T-cell (primary cell): ENCODE measurements around the gene INCENP. TPM values are rescaled to one million over a fixed set of nuclear protein-coding genes. Genes with fewer than 3 reads are reported as not detected.
"Not testable (repeated sequence)": the region's sequence is repeated elsewhere in the genome, so short reads cannot be mapped to it uniquely, and the experiment has no call there.

Experiments used
- ATAC-seq, 4 experiments: fragments of 200-7000 bp in 3 of 4; fragments of 150-1000 bp in 1 of 4; cut with Tn5 transposase; replicated peaks in 1 of 4; 1 replicate in 3 of 4; 2 replicates in 1 of 4; pipeline ENCODE4 v1.10.0; 2021; ENCODE audit warnings: moderate library complexity in 3 of 4, mild to moderate bottlenecking in 2 of 4, moderate number of reproducible peaks in 1 of 4
- CTCF ChIA-PET, 2 donors: fragments of 300-600 bp; sonication (Branson Sonifier 250); formaldehyde crosslinking; loops; one replicate each; lab custom pipeline; 2022; ENCODE audit warnings: antibody characterized with exemption in 2 of 2; lab: Charles Lee
- POLR2A ChIA-PET, 2 donors: fragments of 300-600 bp; sonication (Branson Sonifier 250); formaldehyde crosslinking; loops; one replicate each; lab custom pipeline; 2022; ENCODE audit warnings: antibody characterized with exemption in 2 of 2; lab: Charles Lee
- DNase-seq, 35 experiments: peaks; one replicate each; pipeline versions ENCODE4 v3.0.0 to v3.0.0-alpha.2; 2013 to 2023
- H3K27ac ChIP-seq: one replicate; pipeline ENCODE4 v1.5.1; 2013; ENCODE audit warnings: low read length
- H3K27me3 ChIP-seq, 2 experiments: replicated peaks in 1 of 2; 1 replicate in 1 of 2; 2 replicates in 1 of 2; pipeline versions ENCODE4 v1.6.1 to v1.7.0; 2013; ENCODE audit warnings: low read length in 1 of 2, mixed read lengths in 1 of 2; ENCODE audit not compliant: control insufficient read depth in 2 of 2, insufficient read depth in 2 of 2; ENCODE audit errors: extremely low read depth in 1 of 2
- H3K36me3 ChIP-seq, 2 donors: 1 replicate in 1 of 2; 2 replicates in 1 of 2; pipeline versions ENCODE4 v1.6.1 to v1.7.0; 2013; ENCODE audit warnings: low read length in 1 of 2; ENCODE audit not compliant: control insufficient read depth in 2 of 2, insufficient read depth in 1 of 2; ENCODE audit errors: extremely low read depth in 1 of 2
- H3K4me1 ChIP-seq, 2 experiments: 1 replicate in 1 of 2; 2 replicates in 1 of 2; pipeline versions ENCODE4 v1.6.1 to v1.7.0; 2013; ENCODE audit warnings: low read length in 2 of 2, mixed read lengths in 1 of 2; ENCODE audit not compliant: insufficient read depth in 2 of 2, control insufficient read depth in 1 of 2; ENCODE audit errors: extremely low read depth in 1 of 2
- H3K4me3 ChIP-seq, 2 donors: 1 replicate in 1 of 2; 2 replicates in 1 of 2; pipeline versions ENCODE4 v1.5.1 to v1.7.0; 2013; ENCODE audit warnings: mild to moderate bottlenecking in 2 of 2, low read length in 1 of 2, moderate library complexity in 1 of 2; ENCODE audit not compliant: control insufficient read depth in 1 of 2; ENCODE audit errors: extremely low read depth in 1 of 2
- H3K9me3 ChIP-seq: 2 replicates; pipeline ENCODE4 v1.7.0; 2013
- H3K27ac Mint-ChIP-seq, 2 donors: one replicate each; pipeline ENCODE4 v1.8.0; 2020 to 2021; ENCODE audit warnings: mild to moderate bottlenecking in 2 of 2, mixed read lengths in 2 of 2
- H3K27me3 Mint-ChIP-seq, 2 donors: one replicate each; pipeline ENCODE4 v1.8.0; 2021 to 2022; ENCODE audit warnings: mixed read lengths in 2 of 2
- H3K36me3 Mint-ChIP-seq: one replicate; pipeline ENCODE4 v1.8.0; 2021; ENCODE audit warnings: mixed read lengths
- H3K4me1 Mint-ChIP-seq, 3 donors: one replicate each; pipeline ENCODE4 v1.8.0; 2020 to 2022; ENCODE audit warnings: mixed read lengths in 3 of 3, mild to moderate bottlenecking in 1 of 3
- H3K4me3 Mint-ChIP-seq, 3 donors: one replicate each; pipeline ENCODE4 v1.8.0; 2020 to 2022; ENCODE audit warnings: mild to moderate bottlenecking in 3 of 3, mixed read lengths in 3 of 3, moderate library complexity in 3 of 3
- H3K9me3 Mint-ChIP-seq, 3 donors: one replicate each; pipeline ENCODE4 v1.8.0; 2020 to 2022; ENCODE audit warnings: mixed read lengths in 3 of 3
- WGBS: methylation state at CpG from one replicate; pipeline ENCODE4 v1.1.5; 2013; ENCODE audit warnings: missing lambda C conversion rate; ENCODE audit not compliant: insufficient coverage; 5-methylcytosine and 5-hydroxymethylcytosine counted together
- total RNA-seq, 35 experiments: library from RNA in 6 of 35; stranded (reverse) in 6 of 35; fragments of 120-200 nt in 1 of 35; gene quantifications; one replicate each; pipeline versions ENCODE4 v1.2.1 to v1.2.4 and lab custom pipeline; 2013 to 2026

The INCENP gene
- total RNA-seq, 5 donors from 2014 or later (not counting 1 experiment from before 2014, with no cell fraction given), result 20.7 to 31.4 (median 24.9) TPM

DNA sequence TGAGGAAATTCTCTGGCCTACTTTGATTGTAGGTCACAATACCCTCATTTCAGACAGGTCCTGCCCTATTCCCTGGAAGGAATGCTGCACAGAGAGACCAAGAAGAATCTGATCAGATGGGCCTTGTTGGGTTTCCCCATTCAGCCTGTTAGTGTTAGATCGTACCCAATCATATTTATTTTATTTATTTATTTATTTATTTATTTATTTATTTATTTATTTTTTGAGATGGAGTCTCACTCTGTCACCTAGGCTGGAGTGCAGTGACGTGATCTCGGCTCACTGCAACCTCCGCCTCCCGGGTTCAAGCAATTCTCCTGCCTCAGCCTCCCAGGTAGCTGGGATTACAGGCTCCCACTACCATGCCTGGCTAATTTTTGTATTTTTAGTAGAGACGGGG lies 39.0 kb upstream of the INCENP start:
- CTCF ChIA-PET, result interaction anchor here (1.3 to 2.0 kb wide), 3 partner anchors 137 to 187 kb away, joined by 3 to 7 read pairs (median 6); no protein-coding TSS in a partner anchor
- DNase-seq, H3K36me3 ChIP-seq, H3K4me1 Mint-ChIP-seq, H3K9me3 ChIP-seq, H3K4me3 ChIP-seq, H3K4me1 ChIP-seq, H3K9me3 Mint-ChIP-seq, H3K27me3 ChIP-seq, ATAC-seq, H3K27ac Mint-ChIP-seq, H3K27me3 Mint-ChIP-seq, POLR2A ChIA-PET, H3K4me3 Mint-ChIP-seq, H3K36me3 Mint-ChIP-seq, H3K27ac ChIP-seq: not testable (repeated sequence)
- 96% methylated on average over 4 of the region's 6 CpGs for WGBS

DNA sequence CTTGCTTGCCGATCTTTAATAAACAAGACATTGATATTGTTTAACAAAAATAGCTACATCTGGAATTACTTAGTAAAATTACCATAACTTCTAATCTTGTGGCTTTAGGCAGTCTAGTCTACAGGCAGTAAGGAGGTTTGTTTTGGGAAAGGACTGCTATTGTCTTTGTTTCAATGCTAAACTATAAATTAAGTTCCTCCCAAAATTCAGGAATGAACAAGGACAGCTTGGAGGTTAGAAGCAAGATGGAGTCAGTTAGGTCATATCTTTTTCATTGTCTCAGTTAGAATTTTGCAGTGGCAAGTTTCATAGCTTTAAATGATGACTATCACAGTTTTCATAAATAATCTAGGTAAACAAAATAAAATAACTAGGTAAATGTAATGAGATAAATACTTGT lies 36.1 kb upstream of the INCENP start:
- Mint-ChIP-seq H3K4me1 (no peaks in the 10 kb centered on the region), H3K4me3 (no peak overlapping the region), H3K27me3 (peaks cover 0 to 2% of the 10 kb centered on the region in 2 donors), H3K27ac (no peak overlapping the region), H3K36me3 (no peaks in the 10 kb centered on the region), H3K9me3 (peaks cover 0 to 6% (median 4%) of the 10 kb centered on the region in 3 donors)
- Histone ChIP-seq H3K4me3 (no peak overlapping the region), H3K27ac (no peak overlapping the region), H3K4me1 (no peaks in the 10 kb centered on the region), H3K27me3 (no peaks in the 10 kb centered on the region), H3K36me3 (no peaks in the 10 kb centered on the region), H3K9me3 (peaks cover 2% of the 10 kb centered on the region)
- no CpG with 5 or more reads among the region's 1 CpG for WGBS
- DNase-seq (no peak), ATAC-seq (no peak)
- CTCF ChIA-PET, result interaction anchor here in 1 of 2 donors (0.8 to 1.1 kb wide), 2 partner anchors 21 to 119 kb away, joined by 3 to 6 read pairs; no protein-coding TSS in a partner anchor
- POLR2A ChIA-PET, result no interaction called here

GRCh38 chr11:62088331-62088933 lies 35.4 kb upstream of the INCENP start:
- Mint-ChIP-seq H3K36me3 (no peaks in the 10 kb centered on the region), H3K4me1 (no peaks in the 10 kb centered on the region), H3K9me3 (peaks cover 0 to 6% (median 4%) of the 10 kb centered on the region in 3 donors), H3K27me3 (peaks cover 0 to 4% of the 10 kb centered on the region in 2 donors), H3K4me3 (no peak overlapping the region), H3K27ac (no peak overlapping the region)
- H3K9me3 ChIP-seq, result peaks cover 2% of the 10 kb centered on the region
- no peaks in the 10 kb centered on the region for H3K36me3 ChIP-seq
- no peak overlapping the region for H3K4me3 ChIP-seq
- H3K27me3 ChIP-seq, result no peaks in the 10 kb centered on the region
- no peaks in the 10 kb centered on the region for H3K4me1 ChIP-seq
- no peak for DNase-seq
- ChIA-PET CTCF (interaction anchor here in 1 of 2 donors (0.7 to 1.1 kb wide), 3 partner anchors 20 to 120 kb away, joined by 3 to 6 read pairs (median 3); no protein-coding TSS in a partner anchor), POLR2A (interaction anchor here in 1 of 2 donors (0.7 kb wide), 1 partner anchor 260 kb away, joined by 5 read pairs; the partner anchor contains the start of gene FADS2)
- H3K27ac ChIP-seq, result no peak overlapping the region
- ATAC-seq, result no peak
- no CpG with 5 or more reads among the region's 1 CpG for WGBS

GRCh38 chr11:62103141-62103540 lies 20.7 kb upstream of the INCENP start:
- POLR2A ChIA-PET, result interaction anchor here in 1 of 2 donors (0.8 kb wide), 1 partner anchor 21 kb away, joined by 3 read pairs; no protein-coding TSS in a partner anchor
- no peaks in the 10 kb centered on the region for H3K9me3 ChIP-seq
- CTCF ChIA-PET, result interaction anchor here in 1 of 2 donors (0.5 to 1.1 kb wide), 3 partner anchors 151 to 231 kb away, joined by 3 to 6 read pairs (median 3); no protein-coding TSS in a partner anchor
- H3K27me3 Mint-ChIP-seq, result no peaks in the 10 kb centered on the region
- H3K4me3 Mint-ChIP-seq, result no peak overlapping the region
- no peak overlapping the region for H3K27ac ChIP-seq
- peaks cover 0 to 16% of the 10 kb centered on the region in 2 experiments for H3K4me1 ChIP-seq
- peaks cover 0 to under 1% of the 10 kb centered on the region in 2 experiments for H3K27me3 ChIP-seq
- H3K36me3 Mint-ChIP-seq, result no peaks in the 10 kb centered on the region
- no peaks in the 10 kb centered on the region for H3K36me3 ChIP-seq
- no peaks in the 10 kb centered on the region for H3K9me3 Mint-ChIP-seq
- peak overlapping the region in 1 of 2 donors; percentile 28 for H3K27ac Mint-ChIP-seq
- DNase-seq (no peak), ATAC-seq (no peak)
- peaks cover 13 to 16% (median 14%) of the 10 kb centered on the region in 3 donors for H3K4me1 Mint-ChIP-seq
- H3K4me3 ChIP-seq, result no peak overlapping the region

GRCh38 chr11:62103986-62104385 lies 19.8 kb upstream of the INCENP start:
- Mint-ChIP-seq H3K9me3 (no peaks in the 10 kb centered on the region), H3K27me3 (no peaks in the 10 kb centered on the region), H3K4me3 (no peak overlapping the region), H3K4me1 (peaks cover 13 to 16% (median 14%) of the 10 kb centered on the region in 3 donors), H3K36me3 (no peaks in the 10 kb centered on the region), H3K27ac (peak overlapping the region in 1 of 2 donors; percentile 16)
- Histone ChIP-seq H3K36me3 (no peaks in the 10 kb centered on the region), H3K4me3 (no peak overlapping the region), H3K27ac (no peak overlapping the region), H3K4me1 (peaks cover 0 to 16% of the 10 kb centered on the region in 2 experiments), H3K27me3 (peaks cover 0 to 4% of the 10 kb centered on the region in 2 experiments), H3K9me3 (no peaks in the 10 kb centered on the region)
- no peak for DNase-seq
- no CpG with 5 or more reads among the region's 3 CpGs for WGBS
- no peak for ATAC-seq
- ChIA-PET CTCF (interaction anchor here in 1 of 2 donors (1.1 kb wide), 1 partner anchor 206 kb away, joined by 3 read pairs; no protein-coding TSS in a partner anchor), POLR2A (interaction anchor here in 1 of 2 donors (0.8 kb wide), 1 partner anchor 22 kb away, joined by 3 read pairs; no protein-coding TSS in a partner anchor)

- 15% methylated on average over 2 of the region's 11 CpGs for WGBS
- H3K4me3 ChIP-seq, result peak overlapping the region in 1 of 2 donors; percentile 29
- ATAC-seq (peak; percentile 49 to 70 (median 66)), DNase-seq (peak in 1 of 35 experiments; percentile 38)
- Mint-ChIP-seq H3K27ac (peak overlapping the region; percentile 90 to 91), H3K4me3 (peak overlapping the region; percentile 73 to 82 (median 77)), H3K4me1 (peaks cover 13 to 16% (median 14%) of the 10 kb centered on the region in 3 donors), H3K27me3 (no peaks in the 10 kb centered on the region), H3K36me3 (no peaks in the 10 kb centered on the region), H3K9me3 (no peaks in the 10 kb centered on the region)
- POLR2A ChIA-PET, result no interaction called here
- H3K36me3 ChIP-seq, result no peaks in the 10 kb centered on the region
- no peaks in the 10 kb centered on the region for H3K9me3 ChIP-seq
- CTCF ChIA-PET, result no interaction called here
- peaks cover 0 to 4% of the 10 kb centered on the region in 2 experiments for H3K27me3 ChIP-seq
- H3K4me1 ChIP-seq, result peaks cover 0 to 16% of the 10 kb centered on the region in 2 experiments
- H3K27ac ChIP-seq, result peak overlapping the region; percentile 38
Measured at GRCh38 chr11:62104816-62105653, 18.8 kb upstream of the INCENP start.
